WTC11 (cell line): ENCODE measurements around the gene RBM3. TPM values are rescaled to one million over a fixed set of nuclear protein-coding genes. Genes with fewer than 3 reads are reported as not detected.

Experiments used
- ATAC-seq: fragments of 200-7000 bp; cut with Tn5 transposase; 2 replicates; pipeline ENCODE4 v1.10.0; 2021; ENCODE audit warnings: mild to moderate bottlenecking, moderate library complexity
- CTCF ChIA-PET: fragments of 300-600 bp; sonication (Branson Sonifier 250); formaldehyde crosslinking; loops from one replicate; lab custom pipeline; 2021; ENCODE audit warnings: antibody characterized with exemption; lab: Charles Lee
- POLR2A ChIA-PET: fragments of 350-600 bp; sonication (Branson Sonifier 250); formaldehyde crosslinking; loops from one replicate; lab custom pipeline; 2021; ENCODE audit warnings: antibody characterized with exemption; lab: Charles Lee
- DNase-seq: peaks from one replicate; pipeline ENCODE4 v3.0.0; 2021; ENCODE audit warnings: low spot score
- H3K27ac Mint-ChIP-seq: 2 replicates; pipeline ENCODE4 v1.8.0; 2021; ENCODE audit warnings: mixed read lengths
- H3K27me3 Mint-ChIP-seq: 2 replicates; pipeline ENCODE4 v1.8.0; 2021; ENCODE audit warnings: low read depth, mild to moderate bottlenecking, moderate library complexity, mixed read lengths
- H3K36me3 Mint-ChIP-seq: 2 replicates; pipeline ENCODE4 v1.8.0; 2021; ENCODE audit warnings: mixed read lengths
- H3K4me1 Mint-ChIP-seq: 2 replicates; pipeline ENCODE4 v1.8.0; 2022; ENCODE audit warnings: mixed read lengths
- H3K4me3 Mint-ChIP-seq: 2 replicates; pipeline ENCODE4 v1.8.0; 2021; ENCODE audit warnings: mild to moderate bottlenecking, moderate library complexity, mixed read lengths
- H3K9me3 Mint-ChIP-seq: 2 replicates; pipeline ENCODE4 v1.8.0; 2021; ENCODE audit warnings: mixed read lengths
- ARID4B ChIP-seq: sonication (generic); formaldehyde crosslinking; IDR thresholded peaks from 2 replicates; pipeline ENCODE4 v1.8.0; 2023; ENCODE audit warnings: missing genetic modification reagents, mild to moderate bottlenecking, borderline replicate concordance
- CREM ChIP-seq: sonication (generic); formaldehyde crosslinking; IDR thresholded peaks from 2 replicates; pipeline ENCODE4 v1.8.1; 2022; ENCODE audit warnings: mild to moderate bottlenecking, missing genetic modification reagents, moderate library complexity
- E2F1 ChIP-seq: sonication (generic); formaldehyde crosslinking; IDR thresholded peaks from 2 replicates; pipeline ENCODE4 v1.8.0; 2022; ENCODE audit warnings: mild to moderate bottlenecking, missing genetic modification reagents
- ELF4 ChIP-seq: sonication (generic); formaldehyde crosslinking; IDR thresholded peaks from 2 replicates; pipeline ENCODE4 v1.8.1; 2022; ENCODE audit warnings: low read depth, mild to moderate bottlenecking, moderate library complexity, missing genetic modification reagents
- ESRRA ChIP-seq: sonication (generic); formaldehyde crosslinking; IDR thresholded peaks from 2 replicates; pipeline ENCODE4 v1.8.1; 2022; ENCODE audit warnings: mild to moderate bottlenecking, missing genetic modification reagents, borderline replicate concordance
- GRHL2 ChIP-seq: fragments of 250-450 bp; sonication (Bioruptor Pico); IDR thresholded peaks from 2 replicates; pipeline ENCODE4 v1.8.0; 2022; ENCODE audit warnings: mild to moderate bottlenecking, moderate library complexity; ENCODE audit not compliant: insufficient replicate concordance, severe bottlenecking
- IRF2 ChIP-seq: sonication (generic); formaldehyde crosslinking; IDR thresholded peaks from 2 replicates; pipeline ENCODE4 v1.8.0; 2022; ENCODE audit warnings: low read depth, missing genetic modification reagents, borderline replicate concordance
- KAT7 ChIP-seq: sonication (generic); formaldehyde crosslinking; IDR thresholded peaks from 2 replicates; pipeline ENCODE4 v1.8.1; 2023; ENCODE audit warnings: missing genetic modification reagents, mild to moderate bottlenecking, borderline replicate concordance
- MYBL2 ChIP-seq: sonication (generic); formaldehyde crosslinking; IDR thresholded peaks from 2 replicates; pipeline ENCODE4 v1.8.1; 2023; ENCODE audit warnings: mild to moderate bottlenecking, moderate library complexity, missing genetic modification reagents
- NFYB ChIP-seq: sonication (generic); formaldehyde crosslinking; conservative IDR thresholded peaks from 2 replicates; pipeline ENCODE4 v1.8.0; 2022; ENCODE audit warnings: low read depth, missing genetic modification reagents
- NR2C2 ChIP-seq: sonication (generic); formaldehyde crosslinking; IDR thresholded peaks from 2 replicates; pipeline ENCODE4 v1.8.0; 2022; ENCODE audit warnings: mild to moderate bottlenecking, missing genetic modification reagents
- PREB ChIP-seq: sonication (generic); formaldehyde crosslinking; IDR thresholded peaks from 2 replicates; pipeline ENCODE4 v1.8.1; 2022; ENCODE audit warnings: mild to moderate bottlenecking, missing genetic modification reagents, moderate library complexity, borderline replicate concordance
- PRRX2 ChIP-seq: fragments of 250-450 bp; sonication (Bioruptor Pico); IDR thresholded peaks from 2 replicates; pipeline ENCODE4 v1.8.0; 2021; ENCODE audit warnings: mild to moderate bottlenecking
- SMAD3 ChIP-seq: sonication (generic); formaldehyde crosslinking; IDR thresholded peaks from 2 replicates; pipeline ENCODE4 v1.8.0; 2022; ENCODE audit warnings: missing genetic modification reagents, mild to moderate bottlenecking, borderline replicate concordance
- USF2 ChIP-seq: sonication (generic); formaldehyde crosslinking; IDR thresholded peaks from 2 replicates; pipeline ENCODE4 v1.8.1; 2023; ENCODE audit warnings: mild to moderate bottlenecking, missing genetic modification reagents, moderate library complexity
- ZNF416 ChIP-seq: fragments of 250-450 bp; sonication (Bioruptor Pico); IDR thresholded peaks from 2 replicates; pipeline ENCODE4 v1.9.0; 2021; ENCODE audit warnings: mild to moderate bottlenecking, inconsistent platforms
- ZNF512 ChIP-seq: sonication (generic); formaldehyde crosslinking; IDR thresholded peaks from 2 replicates; pipeline ENCODE4 v1.8.1; 2022; ENCODE audit warnings: missing genetic modification reagents, borderline replicate concordance
- total RNA-seq: library from RNA; stranded (reverse); gene quantifications from 3 replicates; pipeline ENCODE4 v1.2.3, GENCODE V29; 2021
- TF ChIP-seq, protein P1 (sequence below): fragments of 250-450 bp; sonication (Bioruptor Pico); IDR thresholded peaks from 2 replicates; pipeline ENCODE4 v1.9.0; 2021; ENCODE audit warnings: mild to moderate bottlenecking, borderline replicate concordance

RBM3 gene
- total RNA-seq, 1 experiment from 2014 or later, result 148 TPM

DNA sequence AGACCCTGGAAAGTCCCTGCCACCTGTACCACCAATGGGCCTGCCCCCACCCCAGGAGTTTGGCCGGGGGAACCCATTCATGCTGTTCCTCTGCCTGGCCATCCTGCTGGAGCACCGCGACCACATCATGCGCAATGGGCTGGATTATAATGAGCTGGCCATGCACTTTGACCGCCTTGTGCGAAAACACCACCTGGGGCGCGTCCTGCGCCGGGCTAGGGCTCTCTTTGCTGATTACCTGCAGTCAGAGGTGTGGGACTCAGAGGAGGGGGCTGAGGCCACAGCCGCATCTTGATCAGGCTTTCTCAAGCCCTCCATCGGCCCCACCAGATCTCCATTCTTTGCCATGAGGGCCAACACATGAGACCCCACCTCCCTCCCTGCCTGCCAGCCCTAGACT, 13.6 kb upstream of the RBM3 start (continued):
- TF ChIP-seq E2F1 (CRISPR knock-in tag) (no peak), NR2C2 (CRISPR knock-in tag) (no peak), ELF4 (CRISPR knock-in tag) (no peak), CREM (CRISPR knock-in tag) (no peak), SMAD3 (CRISPR knock-in tag) (no peak)
- TF ChIP-seq, protein P1, sequence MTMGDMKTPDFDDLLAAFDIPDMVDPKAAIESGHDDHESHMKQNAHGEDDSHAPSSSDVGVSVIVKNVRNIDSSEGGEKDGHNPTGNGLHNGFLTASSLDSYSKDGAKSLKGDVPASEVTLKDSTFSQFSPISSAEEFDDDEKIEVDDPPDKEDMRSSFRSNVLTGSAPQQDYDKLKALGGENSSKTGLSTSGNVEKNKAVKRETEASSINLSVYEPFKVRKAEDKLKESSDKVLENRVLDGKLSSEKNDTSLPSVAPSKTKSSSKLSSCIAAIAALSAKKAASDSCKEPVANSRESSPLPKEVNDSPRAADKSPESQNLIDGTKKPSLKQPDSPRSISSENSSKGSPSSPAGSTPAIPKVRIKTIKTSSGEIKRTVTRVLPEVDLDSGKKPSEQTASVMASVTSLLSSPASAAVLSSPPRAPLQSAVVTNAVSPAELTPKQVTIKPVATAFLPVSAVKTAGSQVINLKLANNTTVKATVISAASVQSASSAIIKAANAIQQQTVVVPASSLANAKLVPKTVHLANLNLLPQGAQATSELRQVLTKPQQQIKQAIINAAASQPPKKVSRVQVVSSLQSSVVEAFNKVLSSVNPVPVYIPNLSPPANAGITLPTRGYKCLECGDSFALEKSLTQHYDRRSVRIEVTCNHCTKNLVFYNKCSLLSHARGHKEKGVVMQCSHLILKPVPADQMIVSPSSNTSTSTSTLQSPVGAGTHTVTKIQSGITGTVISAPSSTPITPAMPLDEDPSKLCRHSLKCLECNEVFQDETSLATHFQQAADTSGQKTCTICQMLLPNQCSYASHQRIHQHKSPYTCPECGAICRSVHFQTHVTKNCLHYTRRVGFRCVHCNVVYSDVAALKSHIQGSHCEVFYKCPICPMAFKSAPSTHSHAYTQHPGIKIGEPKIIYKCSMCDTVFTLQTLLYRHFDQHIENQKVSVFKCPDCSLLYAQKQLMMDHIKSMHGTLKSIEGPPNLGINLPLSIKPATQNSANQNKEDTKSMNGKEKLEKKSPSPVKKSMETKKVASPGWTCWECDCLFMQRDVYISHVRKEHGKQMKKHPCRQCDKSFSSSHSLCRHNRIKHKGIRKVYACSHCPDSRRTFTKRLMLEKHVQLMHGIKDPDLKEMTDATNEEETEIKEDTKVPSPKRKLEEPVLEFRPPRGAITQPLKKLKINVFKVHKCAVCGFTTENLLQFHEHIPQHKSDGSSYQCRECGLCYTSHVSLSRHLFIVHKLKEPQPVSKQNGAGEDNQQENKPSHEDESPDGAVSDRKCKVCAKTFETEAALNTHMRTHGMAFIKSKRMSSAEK (CRISPR knock-in tag), result no peak

DNA sequence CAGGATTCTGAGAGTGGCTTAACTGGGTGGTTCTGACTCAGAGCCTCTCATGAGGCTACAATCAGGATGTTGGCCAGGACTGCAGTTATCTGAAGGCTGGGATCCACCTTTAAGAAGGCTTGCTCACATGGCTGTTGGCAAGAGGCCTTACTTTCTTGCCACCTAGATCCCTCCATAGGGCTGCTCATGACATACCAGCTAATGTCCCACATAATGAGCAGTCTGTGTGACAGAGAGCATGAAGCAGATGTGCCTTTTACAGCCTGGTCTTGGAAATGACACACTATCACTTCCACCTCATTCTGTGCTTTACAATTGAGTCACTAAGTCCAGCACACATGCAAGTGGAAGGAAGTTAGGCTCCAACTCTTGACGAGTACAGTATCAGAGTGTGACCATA, 4.3 kb upstream of the RBM3 start:
- H3K4me3 Mint-ChIP-seq, result no peak overlapping the region
- peaks cover 2% of the 10 kb centered on the region for H3K36me3 Mint-ChIP-seq
- H3K9me3 Mint-ChIP-seq, result no peaks in the 10 kb centered on the region
- H3K4me1 Mint-ChIP-seq, result peaks cover 6% of the 10 kb centered on the region; the same call in 1 of the 2 replicates
- no peak overlapping the region for H3K27ac Mint-ChIP-seq
- POLR2A ChIA-PET, result no interaction called here
- CTCF ChIA-PET, result no interaction called here
- no peak for DNase-seq
- ATAC-seq, result no peak
- H3K27me3 Mint-ChIP-seq, result no peaks in the 10 kb centered on the region
- no peak for TF ChIP-seq ARID4B (CRISPR knock-in tag)
- TF ChIP-seq ZNF416, result no peak
- TF ChIP-seq KAT7 (CRISPR knock-in tag), result no peak
- TF ChIP-seq ESRRA (CRISPR knock-in tag), result no peak
- no peak for TF ChIP-seq MYBL2 (CRISPR knock-in tag)
- TF ChIP-seq ZNF512 (CRISPR knock-in tag), result no peak
- TF ChIP-seq, protein P1 (CRISPR knock-in tag), result no peak
- TF ChIP-seq NFYB (CRISPR knock-in tag), result no peak
- no peak for TF ChIP-seq IRF2 (CRISPR knock-in tag)
- no peak for TF ChIP-seq GRHL2 (CRISPR knock-in tag)
- TF ChIP-seq PRRX2 (CRISPR knock-in tag), result no peak
- TF ChIP-seq PREB (CRISPR knock-in tag), result no peak
- no peak for TF ChIP-seq USF2
